DMS79 treated with DMSO at 0.1 percent for 48 hours (cell line): Measurements from ENCODE around the gene C1orf216.
"Not testable (repeated sequence)": the region's sequence is repeated elsewhere in the genome, so short reads cannot be mapped to it uniquely, and the experiment has no call there.

Source experiments
- DNase-seq: peaks from one replicate; lab custom pipeline; 2025; lab: John Stamatoyannopoulos, UW

Gene C1orf216

GRCh38 chr1:35718492-35719336 is at the start of gene C1orf216:
Gene C1orf216, minus strand, starts transcription at chr1:35718884. Its CDS starts 2,563 bp downstream, at chr1:35716321.
- peak; percentile 70 for DNase-seq

GRCh38 chr1:35764283-35764682 is 45.6 kb upstream of the C1orf216 start:
- DNase-seq = no peak

- DNase-seq = no peak
Observed at GRCh38 chr1:35763201-35763600, 44.5 kb upstream of the C1orf216 start.

- no peak for DNase-seq
Observed at GRCh38 chr1:35762141-35762540, 43.5 kb upstream of the C1orf216 start.

GRCh38 chr1:35756064-35756463 is 37.4 kb upstream of the C1orf216 start:
- DNase-seq = no peak

- DNase-seq = no peak
Observed at GRCh38 chr1:35753626-35754260, 35.1 kb upstream of the C1orf216 start.

- DNase-seq = no peak
Observed at GRCh38 chr1:35748326-35748725, 29.6 kb upstream of the C1orf216 start.

GRCh38 chr1:35745124-35745730 is 26.5 kb upstream of the C1orf216 start:
- no peak for DNase-seq

GRCh38 chr1:35737120-35737519 is 18.4 kb upstream of the C1orf216 start:
- DNase-seq = no peak

GRCh38 chr1:35727434-35728040 is 8.9 kb upstream of the C1orf216 start:
- DNase-seq = peak; percentile 67

GRCh38 chr1:35726450-35727433 is 8.1 kb upstream of the C1orf216 start:
- DNase-seq = peak; percentile 47

- DNase-seq = no peak
Observed at GRCh38 chr1:35725596-35725995, 6.9 kb upstream of the C1orf216 start.

- peak; percentile 71 for DNase-seq
Observed at GRCh38 chr1:35717911-35718476, 690 bp downstream of the C1orf216 start.

GRCh38 chr1:35715568-35716002 is 3.1 kb downstream of the C1orf216 start:
- peak; percentile 74 for DNase-seq

GRCh38 chr1:35714921-35715567 is 3.6 kb downstream of the C1orf216 start:
- DNase-seq = no peak

- DNase-seq = not testable (repeated sequence)
Observed at GRCh38 chr1:35711098-35711497, 7.6 kb downstream of the C1orf216 start.

GRCh38 chr1:35708952-35709351 is 9.7 kb downstream of the C1orf216 start:
- DNase-seq = no peak

GRCh38 chr1:35708441-35708921 is 10.2 kb downstream of the C1orf216 start:
- peak; percentile 95 for DNase-seq

- DNase-seq = peak; percentile 79
Observed at GRCh38 chr1:35707601-35708440, 10.9 kb downstream of the C1orf216 start.
